Mesendoderm (in vitro differentiated cells): ENCODE data around the gene OPA1.

Source experiments
- DNase-seq: peaks from one replicate; pipeline ENCODE4 v3.0.0; 2013
- H2AK5ac ChIP-seq: 2 replicates; pipeline ENCODE4 v1.6.1; 2013; ENCODE audit warnings: low read length, inconsistent platforms
- H2BK120ac ChIP-seq: 2 replicates; pipeline ENCODE4 v1.6.1; 2013; ENCODE audit warnings: low read depth, mild to moderate bottlenecking, low read length, moderate library complexity, mixed read lengths
- H2BK15ac ChIP-seq: replicated peaks from 2 replicates; pipeline ENCODE4 v1.6.1; 2013; ENCODE audit warnings: low read depth, mild to moderate bottlenecking, moderate library complexity
- H2BK5ac ChIP-seq: 2 replicates; pipeline ENCODE4 v1.6.1; 2013; ENCODE audit warnings: low read length, inconsistent platforms
- H3K18ac ChIP-seq: 2 replicates; pipeline ENCODE4 v1.6.1; 2013; ENCODE audit warnings: mild to moderate bottlenecking, low read length, mixed read lengths
- H3K23ac ChIP-seq: one replicate; pipeline ENCODE4 v1.6.1; 2013; ENCODE audit warnings: low read length
- H3K27ac ChIP-seq: 2 replicates; pipeline ENCODE4 v1.5.1; 2013; ENCODE audit warnings: low read depth, mild to moderate bottlenecking, inconsistent platforms, low read length, moderate library complexity
- H3K27me3 ChIP-seq: 2 replicates; pipeline ENCODE4 v1.6.1; 2013; ENCODE audit warnings: low read length, control low read depth, mild to moderate bottlenecking, inconsistent platforms; ENCODE audit not compliant: insufficient read depth, poor library complexity
- H3K36me3 ChIP-seq: 2 replicates; pipeline ENCODE4 v1.6.1; 2013; ENCODE audit warnings: low read length, inconsistent platforms; ENCODE audit not compliant: control insufficient read depth, insufficient read depth
- H3K4ac ChIP-seq: one replicate; pipeline ENCODE4 v1.6.1; 2013; ENCODE audit warnings: low read depth, mild to moderate bottlenecking, low read length, moderate library complexity
- H3K4me1 ChIP-seq: 2 replicates; pipeline ENCODE4 v1.6.1; 2013; ENCODE audit warnings: low read depth, low read length, inconsistent platforms; ENCODE audit not compliant: control insufficient read depth
- H3K4me2 ChIP-seq: 2 replicates; pipeline ENCODE4 v1.6.1; 2013; ENCODE audit warnings: low read length
- H3K4me3 ChIP-seq: 2 replicates; pipeline ENCODE4 v1.5.1; 2013; ENCODE audit warnings: mild to moderate bottlenecking, low read length
- H3K56ac ChIP-seq: one replicate; pipeline ENCODE4 v1.6.1; 2013; ENCODE audit warnings: low read length
- H3K79me1 ChIP-seq: 2 replicates; pipeline ENCODE4 v1.6.1; 2013; ENCODE audit warnings: low read length, inconsistent platforms
- H3K79me2 ChIP-seq: 2 replicates; pipeline ENCODE4 v1.6.1; 2013; ENCODE audit warnings: mild to moderate bottlenecking, low read length; ENCODE audit not compliant: control insufficient read depth, insufficient read depth
- H3K9ac ChIP-seq: 2 replicates; pipeline ENCODE4 v1.6.1; 2013; ENCODE audit warnings: low read length, inconsistent platforms
- H4K5ac ChIP-seq: one replicate; pipeline ENCODE4 v1.6.1; 2013; ENCODE audit warnings: low read length
- H4K8ac ChIP-seq: one replicate; pipeline ENCODE4 v1.6.1; 2013; ENCODE audit warnings: low read depth, mild to moderate bottlenecking, control low read depth, low read length, moderate library complexity
- WGBS: extraction: QIAGEN DNeasy Blood & Tissue Kit; methylation state at CpG from one replicate; pipeline ENCODE4 v1.1.7; 2013; ENCODE audit warnings: low lambda C conversion rate, missing lambda C conversion rate; ENCODE audit not compliant: insufficient coverage; ENCODE audit errors: extremely low coverage; 5-methylcytosine and 5-hydroxymethylcytosine counted together

Gene OPA1

DNA sequence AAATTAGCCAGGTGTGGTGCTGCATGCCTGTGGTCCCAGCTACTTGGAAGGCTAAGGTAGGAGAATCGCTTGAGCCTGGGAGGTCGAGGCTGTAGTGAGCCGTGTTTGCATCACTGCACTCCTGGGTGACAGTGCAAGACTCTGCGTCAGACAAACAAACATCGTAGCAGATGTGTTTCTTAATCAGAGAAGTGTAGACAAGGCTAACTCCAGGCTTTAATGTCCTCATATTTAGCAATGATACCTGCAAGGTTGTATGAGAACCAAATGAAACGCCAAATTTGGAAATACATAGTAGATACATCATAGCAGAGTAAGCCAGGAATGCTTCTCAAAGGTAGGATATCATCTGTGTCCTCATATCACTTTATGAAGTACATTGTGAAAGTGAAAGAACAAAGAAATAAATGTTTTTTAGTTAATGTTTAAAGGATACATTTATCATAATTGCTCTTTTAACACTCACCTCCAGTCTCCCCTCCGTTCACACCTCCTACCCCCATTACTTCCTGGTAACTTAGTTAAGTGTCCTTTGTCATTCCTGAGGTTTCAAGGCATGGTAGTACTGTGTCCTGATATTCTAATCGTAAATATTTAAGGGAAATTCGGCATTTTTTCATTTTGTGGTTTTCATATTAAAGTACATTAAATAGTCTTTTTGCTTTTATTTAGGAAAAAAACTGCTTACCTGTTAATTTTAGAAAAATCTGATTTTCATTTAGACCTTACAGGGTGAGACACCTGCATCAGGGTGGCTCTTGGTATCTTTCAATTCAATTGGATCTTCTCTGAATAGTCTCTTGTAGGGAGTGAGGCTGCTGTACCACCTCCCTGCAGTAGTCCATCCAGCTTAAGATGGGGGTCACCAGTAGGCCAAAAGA, 96.1 kb downstream of the OPA1 start:
- H3K4me2 ChIP-seq = no peak overlapping the region
- no peak overlapping the region for H3K18ac ChIP-seq
- H4K8ac ChIP-seq = no peak overlapping the region
- no peak overlapping the region for H3K9ac ChIP-seq
- no peak overlapping the region for H3K56ac ChIP-seq
- no peaks in the 10 kb centered on the region for H3K36me3 ChIP-seq
- no peak overlapping the region for H3K27ac ChIP-seq
- no peak overlapping the region for H4K5ac ChIP-seq
- no peak overlapping the region for H3K4me3 ChIP-seq
- no peak overlapping the region for H2BK120ac ChIP-seq
- no peak overlapping the region for H3K23ac ChIP-seq
- H3K4ac ChIP-seq = no peak overlapping the region
- H2AK5ac ChIP-seq = no peak overlapping the region
- peaks cover 2% of the 10 kb centered on the region for H3K4me1 ChIP-seq
- H2BK15ac ChIP-seq = no peak overlapping the region
- H3K27me3 ChIP-seq = no peaks in the 10 kb centered on the region
- H3K79me1 ChIP-seq = no peaks in the 10 kb centered on the region
- no peaks in the 10 kb centered on the region for H3K79me2 ChIP-seq
- WGBS = no CpG with 5 or more reads among the region's 9 CpGs
- no peak overlapping the region for H2BK5ac ChIP-seq
- DNase-seq = no peak

DNA sequence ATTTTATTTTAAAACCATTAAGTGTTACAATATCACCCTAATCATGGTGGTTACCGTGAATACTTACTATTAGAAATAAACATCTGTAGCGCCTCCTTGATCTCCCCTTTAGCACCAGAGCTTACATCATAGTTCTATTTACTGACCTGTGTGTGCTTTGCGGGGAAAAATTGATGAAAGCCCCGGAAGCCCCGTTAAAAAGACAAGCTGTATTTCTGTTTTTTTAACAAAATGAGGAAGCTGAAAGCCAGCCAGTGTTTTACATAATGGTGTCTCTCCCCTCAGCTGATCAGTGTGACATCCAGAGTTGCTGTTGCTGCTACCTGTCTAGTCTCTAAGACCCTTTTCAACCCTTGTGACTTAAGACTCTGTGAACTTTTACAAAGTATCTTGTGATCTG, 100.8 kb downstream of the OPA1 start:
- no peak overlapping the region for H3K4ac ChIP-seq
- no peak overlapping the region for H4K8ac ChIP-seq
- H3K4me1 ChIP-seq = peaks cover 1% of the 10 kb centered on the region
- H3K27me3 ChIP-seq = no peaks in the 10 kb centered on the region
- H3K9ac ChIP-seq = no peak overlapping the region
- H2BK5ac ChIP-seq = no peak overlapping the region
- H3K18ac ChIP-seq = no peak overlapping the region
- no peak overlapping the region for H4K5ac ChIP-seq
- WGBS = no CpG with 5 or more reads among the region's 5 CpGs
- H3K36me3 ChIP-seq = no peaks in the 10 kb centered on the region
- H3K56ac ChIP-seq = no peak overlapping the region
- no peak overlapping the region for H3K23ac ChIP-seq
- H2AK5ac ChIP-seq = no peak overlapping the region
- H3K4me2 ChIP-seq = no peak overlapping the region
- H3K27ac ChIP-seq = no peak overlapping the region
- H3K79me2 ChIP-seq = no peaks in the 10 kb centered on the region
- no peaks in the 10 kb centered on the region for H3K79me1 ChIP-seq
- DNase-seq = no peak
- H2BK120ac ChIP-seq = no peak overlapping the region
- H2BK15ac ChIP-seq = no peak overlapping the region
- H3K4me3 ChIP-seq = no peak overlapping the region

DNA sequence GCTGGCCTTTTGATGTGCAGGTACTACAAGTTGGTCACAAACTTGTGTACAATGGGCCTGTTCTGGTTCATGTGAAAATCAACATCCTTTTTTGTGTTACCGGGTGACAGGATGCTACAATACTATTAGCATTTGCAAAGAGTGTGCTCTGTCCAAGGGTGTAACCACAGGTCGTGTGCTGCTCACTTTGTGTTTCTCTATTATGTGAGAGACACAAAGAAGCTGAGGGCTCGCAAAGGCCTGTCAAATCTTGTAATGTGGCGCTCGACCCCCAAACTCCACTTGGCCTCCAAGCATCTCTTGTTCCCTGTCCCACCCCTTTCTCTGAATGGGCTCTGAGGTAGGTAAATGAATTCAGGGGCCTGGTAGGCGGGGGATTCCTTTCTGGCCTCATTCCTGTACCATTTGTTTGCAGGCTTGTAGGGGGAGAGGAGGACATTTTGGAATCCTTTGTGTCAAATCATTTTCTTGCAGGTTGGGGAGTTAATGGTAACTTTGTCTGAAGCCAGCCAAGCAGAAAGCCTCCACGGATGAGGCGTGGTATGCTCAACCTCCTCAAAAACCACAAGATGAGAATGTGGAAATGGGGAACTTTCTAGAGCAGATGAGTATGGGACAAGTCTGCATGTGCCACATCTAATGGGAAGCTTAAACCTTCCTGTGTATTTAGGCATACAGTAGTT, 109.1 kb downstream of the OPA1 start:
- Histone ChIP-seq H3K56ac (no peak overlapping the region), H3K4ac (no peak overlapping the region), H3K79me2 (no peaks in the 10 kb centered on the region), H3K27ac (no peak overlapping the region), H3K18ac (no peak overlapping the region), H4K5ac (no peak overlapping the region), H3K9ac (no peak overlapping the region), H3K36me3 (no peaks in the 10 kb centered on the region), H2BK15ac (no peak overlapping the region), H3K4me2 (no peak overlapping the region), H2BK5ac (no peak overlapping the region), H4K8ac (no peak overlapping the region), H3K27me3 (no peaks in the 10 kb centered on the region), H3K4me1 (no peaks in the 10 kb centered on the region), H2BK120ac (no peak overlapping the region), H2AK5ac (no peak overlapping the region), H3K79me1 (no peaks in the 10 kb centered on the region), H3K23ac (no peak overlapping the region), H3K4me3 (no peak overlapping the region)
- no peak for DNase-seq
- no CpG with 5 or more reads among the region's 8 CpGs for WGBS

DNA sequence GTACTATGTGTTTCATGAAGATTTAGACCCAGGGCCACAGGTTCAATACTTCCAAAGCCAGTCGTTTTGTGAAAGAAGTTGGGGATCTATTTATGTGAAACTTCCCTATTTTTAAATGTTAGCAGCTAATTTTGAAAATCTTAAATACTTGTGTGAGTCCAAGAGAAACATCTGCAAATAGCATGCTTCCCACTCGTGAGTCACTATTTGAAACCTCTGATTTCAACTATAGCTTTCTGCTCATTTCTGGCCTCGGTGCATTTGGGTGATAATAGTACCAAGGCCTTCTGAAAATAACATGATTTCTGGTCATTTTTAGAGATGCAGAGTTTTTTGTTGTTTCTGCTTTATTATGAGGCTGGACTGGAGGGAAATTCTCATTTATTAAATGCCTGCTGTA, 110.0 kb downstream of the OPA1 start:
- WGBS = no CpG with 5 or more reads among the region's 3 CpGs
- H3K36me3 ChIP-seq = no peaks in the 10 kb centered on the region
- no peaks in the 10 kb centered on the region for H3K4me1 ChIP-seq
- no peak overlapping the region for H3K56ac ChIP-seq
- H2BK120ac ChIP-seq = no peak overlapping the region
- no peak overlapping the region for H3K23ac ChIP-seq
- no peak overlapping the region for H3K27ac ChIP-seq
- no peak overlapping the region for H3K4me2 ChIP-seq
- H3K4me3 ChIP-seq = no peak overlapping the region
- H3K18ac ChIP-seq = no peak overlapping the region
- H3K9ac ChIP-seq = no peak overlapping the region
- no peak overlapping the region for H4K5ac ChIP-seq
- H3K4ac ChIP-seq = no peak overlapping the region
- no peak overlapping the region for H2AK5ac ChIP-seq
- DNase-seq = no peak
- no peak overlapping the region for H4K8ac ChIP-seq
- no peak overlapping the region for H2BK5ac ChIP-seq
- no peaks in the 10 kb centered on the region for H3K27me3 ChIP-seq
- no peaks in the 10 kb centered on the region for H3K79me1 ChIP-seq
- no peaks in the 10 kb centered on the region for H3K79me2 ChIP-seq
- no peak overlapping the region for H2BK15ac ChIP-seq

DNA sequence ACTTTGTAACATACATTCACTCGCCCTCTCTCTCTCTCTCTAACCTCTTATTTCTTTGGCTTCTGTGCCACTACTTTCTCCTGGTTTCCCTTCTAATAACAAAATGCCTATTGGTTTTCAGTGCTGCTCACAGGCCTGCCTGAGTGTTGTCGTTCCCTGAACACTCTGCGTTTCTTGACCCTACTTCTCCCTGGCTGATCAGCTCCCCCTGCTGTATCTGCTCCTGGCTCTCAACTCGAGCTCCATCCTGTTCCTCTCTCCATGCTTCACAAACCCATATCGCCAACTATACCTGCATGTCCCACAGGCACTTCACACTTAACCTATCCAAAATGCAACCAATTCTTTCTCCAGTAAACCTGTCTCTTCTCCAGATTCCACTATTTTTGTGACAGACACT, 111.4 kb downstream of the OPA1 start:
- no peak overlapping the region for H3K4ac ChIP-seq
- H2BK120ac ChIP-seq = no peak overlapping the region
- H2BK15ac ChIP-seq = no peak overlapping the region
- H3K79me2 ChIP-seq = no peaks in the 10 kb centered on the region
- no peaks in the 10 kb centered on the region for H3K79me1 ChIP-seq
- H3K36me3 ChIP-seq = no peaks in the 10 kb centered on the region
- no peak overlapping the region for H4K8ac ChIP-seq
- H3K4me3 ChIP-seq = no peak overlapping the region
- WGBS = 100% methylated on average over 1 of the region's 5 CpGs
- H3K27ac ChIP-seq = no peak overlapping the region
- H3K18ac ChIP-seq = no peak overlapping the region
- H3K9ac ChIP-seq = no peak overlapping the region
- no peak overlapping the region for H3K4me2 ChIP-seq
- H3K4me1 ChIP-seq = no peaks in the 10 kb centered on the region
- H2BK5ac ChIP-seq = no peak overlapping the region
- H3K23ac ChIP-seq = no peak overlapping the region
- H2AK5ac ChIP-seq = no peak overlapping the region
- no peak overlapping the region for H4K5ac ChIP-seq
- H3K27me3 ChIP-seq = no peaks in the 10 kb centered on the region
- H3K56ac ChIP-seq = no peak overlapping the region
- DNase-seq = peak; percentile 70
